H1 (cell line): ENCODE measurements around the gene AP5Z1. TPM values are rescaled to one million over a fixed set of nuclear protein-coding genes. Genes with fewer than 3 reads are reported as not detected.

Source experiments
- SIN3A ChIP-seq, 2 experiments: IDR thresholded peaks in 1 of 2; conservative IDR thresholded peaks in 1 of 2; 2 replicates each; pipeline ENCODE4 v1.6.1; 2011 to 2012; ENCODE audit warnings: low read length in 2 of 2, improper control_type of control experiment in 1 of 2, low read depth in 1 of 2, mild to moderate bottlenecking in 1 of 2
- polyA plus RNA-seq, 7 experiments: library from polyadenylated mRNA; depleted of rRNA in 3 of 7; stranded (reverse) in 5 of 7; unstranded in 2 of 7; fragments of >200 nt in 5 of 7; fragments of 200-250 nt in 2 of 7; gene quantifications; 1 replicate in 5 of 7; 2 replicates in 1 of 7; 4 replicates in 1 of 7; pipeline versions ENCODE4 v1.2.1 to v1.2.3, GENCODE V29; 2011 to 2013; ENCODE audit warnings: missing spikeins in 2 of 7, mixed read lengths in 2 of 7
- total RNA-seq: library from RNA; stranded (reverse); fragmentation: NEBNext Ultra II Directional; extraction: Animal tissue kit (Norgen Biotek cat#: 25700); gene quantifications from 2 replicates; pipeline ENCODE4 v1.2.1, GENCODE V29; 2021

The AP5Z1 gene
- total and polyA plus RNA-seq, 2 of the 8 experiments (the other 6 are each of a cell fraction or from before 2014, with no cell fraction given), result 24.0 to 24.7 TPM

DNA sequence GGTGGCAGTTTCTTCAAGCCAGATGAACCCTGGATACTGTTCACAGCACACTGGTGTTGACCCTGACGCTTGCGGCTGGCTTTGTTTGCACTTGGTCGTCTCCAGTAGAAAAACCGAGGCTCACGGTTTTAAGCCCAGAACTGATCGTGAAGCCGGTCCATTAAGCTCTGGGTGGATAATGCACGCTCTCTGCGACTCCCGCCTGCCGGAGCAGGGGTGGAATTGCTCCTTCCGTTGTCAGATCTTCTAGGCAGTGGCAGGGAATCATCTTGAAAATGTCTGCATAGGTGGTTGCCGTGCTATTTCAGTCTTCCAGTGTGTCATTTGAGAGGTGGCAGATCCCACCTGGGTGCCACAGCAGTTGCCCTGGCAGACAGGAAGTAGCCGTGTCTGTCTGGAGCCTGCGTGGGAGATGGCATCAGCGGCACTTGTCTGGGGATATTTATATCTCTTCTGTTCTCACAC, 35.9 kb upstream of the AP5Z1 start (continued):
- TF ChIP-seq SIN3A (conservative IDR thresholded peaks at IDR 0.05 in 1 of 2, IDR thresholded peaks at IDR 0.05 in 1 of 2; ENCODE audit: low read depth in 1 of 2, low read length in 2 of 2), result no peak
